GM18499 (cell line): ENCODE data around the gene PCDH1.
"Not testable (repeated sequence)": the region's sequence is repeated elsewhere in the genome, so short reads cannot be mapped to it uniquely, and the experiment has no call there.

ENCODE experiments used
- ATAC-seq: cut with Tn5 transposase; IDR thresholded peaks from one replicate; pipeline ENCODE4 v1.9.1; 2021; ENCODE audit warnings: moderate number of reproducible peaks; ENCODE audit not compliant: insufficient read depth, unreplicated experiment

PCDH1 gene

GRCh38 chr5:141878186-141878710 is at the start of gene PCDH1:
TSS of gene PCDH1 (minus strand) at chr5:141878410. CDS start at chr5:141878262, 148 bp downstream.
- no peak for ATAC-seq

DNA sequence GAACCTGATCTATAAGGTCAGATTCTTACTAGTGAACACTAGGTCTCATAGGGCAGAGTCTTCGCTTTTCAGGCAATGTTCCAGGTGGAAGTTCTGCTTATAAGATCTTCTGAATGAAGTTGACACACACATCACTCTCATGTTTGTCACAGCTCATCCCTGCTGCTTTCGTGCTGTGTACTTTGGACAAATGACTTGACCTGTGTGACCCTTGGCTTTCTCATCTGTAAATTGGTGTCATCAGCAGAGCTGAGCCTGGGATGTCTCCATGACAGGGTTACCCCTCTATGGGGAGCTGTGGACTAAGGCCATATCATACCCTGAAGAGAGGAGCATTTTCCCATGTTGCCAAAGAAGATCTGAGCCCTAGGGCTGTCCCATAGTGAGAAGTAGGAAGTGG is 48.2 kb upstream of the PCDH1 start:
- no peak for ATAC-seq

DNA sequence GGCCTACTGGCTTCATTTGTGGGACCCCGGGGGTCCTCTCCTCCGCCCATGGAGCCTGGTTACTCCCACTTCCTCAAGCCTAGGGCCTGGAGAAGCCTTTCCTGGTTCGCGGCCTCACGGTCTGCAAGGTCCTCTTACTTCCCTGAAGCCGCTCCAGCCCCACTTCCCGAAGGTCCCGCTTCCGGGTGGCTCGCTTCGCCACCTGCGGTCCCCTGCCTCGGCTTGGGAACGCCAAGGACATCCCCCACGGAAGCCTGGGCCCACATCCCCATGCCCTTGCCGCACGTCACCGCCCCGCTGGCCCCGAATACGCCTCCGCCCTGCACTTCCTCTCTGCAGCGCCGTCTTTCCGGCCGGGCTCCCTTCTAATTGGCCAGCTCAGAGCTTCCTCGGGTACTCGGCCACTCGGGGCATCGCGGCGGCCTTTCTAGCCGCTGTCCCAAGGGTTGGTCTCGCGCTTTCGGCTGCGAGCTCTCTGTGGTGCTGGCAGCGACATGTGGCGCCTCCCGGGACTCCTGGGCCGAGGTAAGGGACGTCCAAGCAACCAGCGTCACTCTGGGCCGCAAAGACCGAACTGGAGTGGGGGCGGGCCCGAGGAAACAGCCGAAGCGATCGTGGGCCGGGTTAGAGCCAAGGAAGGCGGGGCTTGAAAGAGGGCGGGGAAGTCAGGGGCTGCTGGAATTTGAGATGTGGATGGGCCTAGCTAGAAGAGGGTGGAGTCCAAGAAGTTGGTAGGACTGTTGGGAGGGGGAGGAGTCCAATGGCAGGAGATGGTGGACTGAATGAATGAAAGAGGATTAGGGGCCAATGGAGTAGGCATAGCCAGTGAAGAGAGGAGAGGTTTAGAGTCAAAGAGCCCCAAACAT is 45.5 kb upstream of the PCDH1 start, which contains the start of gene DELE1:
TSS of gene DELE1 (plus strand) at position 424 of the 866 bp plus-strand sequence. CDS start at position 495, 71 bp downstream.
- ATAC-seq = peak; percentile 89

DNA sequence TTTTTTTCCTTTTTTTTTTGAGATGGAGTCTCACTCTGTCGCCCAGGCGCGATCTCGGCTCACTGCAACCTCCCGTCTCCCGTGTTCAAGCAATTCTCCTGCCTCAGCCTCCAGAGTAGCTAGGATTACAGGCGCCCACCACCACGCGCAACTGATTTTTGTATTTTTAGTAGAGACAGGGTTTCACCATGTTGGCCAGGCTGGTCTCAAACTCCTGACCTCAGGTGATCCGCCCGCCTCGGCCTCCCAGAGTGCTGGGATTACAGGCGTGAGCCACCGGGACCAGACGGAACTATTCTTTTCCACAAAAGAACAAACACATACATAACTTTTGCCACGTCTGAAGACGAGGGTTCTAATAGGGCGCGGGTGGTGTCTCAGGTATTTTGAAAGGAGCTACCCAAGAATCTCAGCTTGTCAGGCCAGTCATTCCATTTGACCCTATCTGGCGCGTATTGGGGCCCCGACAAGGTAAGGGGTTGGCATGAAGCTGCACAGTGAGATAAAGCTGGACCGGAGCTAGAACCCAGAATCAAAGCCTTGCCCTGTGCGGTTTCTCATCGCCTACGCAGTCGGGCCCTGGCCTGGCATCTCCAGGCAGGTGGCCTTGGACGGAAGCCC is 44.7 kb upstream of the PCDH1 start:
- ATAC-seq = not testable (repeated sequence)

DNA sequence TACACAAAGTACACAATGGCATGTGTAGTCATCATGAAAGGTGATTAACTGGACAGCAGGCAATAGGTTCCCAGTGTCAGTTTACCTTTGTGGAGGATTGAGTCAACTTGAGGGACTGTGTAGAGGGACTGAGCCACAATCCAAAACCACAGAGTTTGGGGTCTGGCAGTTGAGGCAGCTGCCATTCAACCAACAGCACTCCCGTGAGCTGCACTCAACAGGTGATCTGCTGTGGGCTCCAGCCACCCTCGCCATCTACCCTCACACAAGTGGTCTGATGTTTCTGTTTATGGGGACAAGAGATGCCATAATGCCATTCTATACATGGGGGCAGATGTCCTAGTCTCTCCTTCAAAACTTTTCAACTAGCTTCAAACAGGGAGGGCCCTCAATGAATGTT is 42.6 kb upstream of the PCDH1 start:
- no peak for ATAC-seq

DNA sequence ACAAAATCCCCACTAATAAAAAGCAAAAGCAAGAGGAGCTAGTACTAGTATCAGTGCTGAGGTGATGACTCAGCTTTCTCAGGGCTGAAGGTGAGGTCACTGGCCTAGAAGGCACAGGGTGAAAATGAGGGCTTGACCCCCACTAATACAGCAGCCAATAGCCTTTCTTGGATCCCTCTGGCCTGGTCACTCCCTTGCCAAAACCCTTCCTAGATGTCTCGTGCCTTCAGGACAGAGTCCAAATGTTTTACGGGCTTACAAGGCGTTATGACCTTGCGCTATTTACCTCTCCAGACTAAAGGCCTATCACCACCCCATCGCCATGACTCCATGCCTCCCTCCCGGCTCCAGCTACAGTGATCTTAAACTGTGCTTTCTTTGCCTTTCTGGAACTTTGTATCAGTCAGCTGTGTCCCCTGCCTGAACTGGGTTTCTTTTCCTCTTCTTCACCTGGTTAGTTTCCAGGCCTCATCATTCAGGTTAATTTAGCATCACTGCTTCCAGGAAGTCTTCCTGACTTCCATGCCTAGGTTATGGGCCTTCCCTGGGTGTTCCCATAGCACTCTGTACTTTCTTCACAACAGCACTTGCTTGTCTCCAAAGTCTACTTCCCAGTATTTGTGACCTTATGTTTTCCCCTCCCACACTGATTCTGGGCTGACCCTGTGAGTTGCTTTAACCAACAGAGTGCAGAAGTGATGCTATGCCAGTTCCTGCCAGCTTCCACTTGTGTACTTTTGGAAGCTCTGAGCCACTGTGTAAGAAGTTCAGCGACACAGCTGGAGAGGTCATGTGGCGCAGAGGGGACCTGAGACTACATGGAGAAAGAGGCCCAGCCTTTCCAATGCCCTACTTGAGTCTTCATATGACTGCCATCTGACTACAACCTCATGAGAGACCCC is 41.3 kb upstream of the PCDH1 start:
- no peak for ATAC-seq

DNA sequence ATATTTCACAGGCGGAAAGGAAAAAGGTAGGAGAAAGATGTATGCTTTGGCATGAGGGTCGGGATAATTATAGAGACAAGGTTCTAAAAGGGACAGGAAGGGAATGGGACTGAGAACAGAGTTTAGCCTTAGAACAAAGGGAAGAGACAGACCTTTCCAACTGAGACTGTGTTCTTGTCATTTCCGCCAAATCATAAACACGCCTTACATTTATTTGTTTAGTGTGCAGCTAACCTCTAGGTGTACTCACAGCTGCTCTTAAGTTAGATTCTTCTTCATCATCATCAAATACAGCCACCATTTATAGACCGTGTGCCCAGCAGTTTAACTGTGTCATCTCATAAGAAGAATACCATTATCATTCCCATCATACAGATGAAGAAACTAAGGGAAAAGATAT is 39.5 kb upstream of the PCDH1 start:
- no peak for ATAC-seq

GRCh38 chr5:141916522-141916921 is 38.3 kb upstream of the PCDH1 start:
- ATAC-seq = no peak

DNA sequence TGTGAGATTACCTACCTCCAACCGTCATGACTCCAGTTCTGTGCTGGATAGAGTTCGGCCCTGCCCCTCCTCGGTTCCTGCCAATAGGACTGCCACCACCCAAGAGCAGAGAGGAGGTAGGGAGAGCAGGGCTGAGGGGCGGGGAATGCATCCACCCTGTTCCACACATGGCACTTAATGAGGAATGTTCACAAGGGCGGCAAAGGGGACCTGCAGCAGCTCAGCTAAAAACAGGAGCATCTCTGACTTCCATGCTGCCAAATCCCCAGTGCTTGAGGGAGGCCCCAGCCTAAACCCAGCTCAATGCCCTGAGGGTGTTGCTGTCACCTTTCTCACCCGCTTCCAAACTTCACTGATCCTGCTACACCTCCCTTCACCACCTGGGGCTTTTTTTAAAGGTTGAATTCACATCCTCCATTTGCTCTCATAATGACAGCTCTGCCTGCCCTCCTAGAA is 37.7 kb upstream of the PCDH1 start:
- no peak for ATAC-seq

DNA sequence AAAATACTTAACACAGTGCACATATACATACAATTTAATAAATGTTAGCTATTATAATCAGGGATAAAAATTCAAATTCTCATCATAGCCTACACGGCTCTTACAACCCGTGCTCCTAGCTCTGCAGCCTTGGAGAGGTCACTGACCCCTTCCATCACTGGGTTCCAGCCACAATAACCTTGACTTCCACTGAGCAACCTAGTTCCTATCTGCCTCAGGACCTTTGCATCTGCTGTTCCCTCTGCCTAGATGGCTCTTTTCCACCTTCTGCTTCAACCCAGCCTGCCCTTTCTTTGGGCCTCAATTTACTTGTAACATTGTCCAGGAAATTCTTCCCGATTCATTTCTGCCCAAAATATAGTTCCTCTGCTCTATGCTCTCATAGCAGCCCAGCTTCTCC is 36.6 kb upstream of the PCDH1 start:
- no peak for ATAC-seq

DNA sequence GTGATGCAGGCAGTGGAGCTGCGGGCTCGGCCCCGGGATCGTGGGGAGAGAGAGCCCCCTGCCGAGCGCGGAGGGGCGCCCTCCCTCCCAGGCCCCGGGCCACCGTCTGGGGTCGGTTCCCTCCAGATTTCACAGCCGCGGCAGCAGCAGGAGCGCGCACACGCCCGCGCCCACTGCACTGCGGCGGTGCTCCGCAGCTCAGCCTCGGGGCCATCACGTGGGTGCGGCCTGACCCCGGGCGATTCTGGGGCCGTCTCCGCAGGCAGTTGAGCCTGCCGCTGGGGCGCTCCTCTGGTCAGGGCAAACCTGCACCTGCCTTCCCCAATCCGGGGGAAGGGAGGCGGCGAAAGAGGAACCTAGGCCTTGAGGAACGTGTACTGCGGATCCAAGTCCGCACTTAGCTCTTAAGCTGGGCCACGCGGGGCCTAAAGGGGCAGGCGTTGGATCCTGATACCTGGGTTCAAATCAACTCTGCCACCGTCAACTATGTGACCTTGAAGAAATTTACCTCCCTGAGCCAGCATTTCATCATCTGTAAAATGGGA is 36.1 kb upstream of the PCDH1 start:
- ATAC-seq = no peak

GRCh38 chr5:141913560-141914198 is 35.5 kb upstream of the PCDH1 start:
- no peak for ATAC-seq

DNA sequence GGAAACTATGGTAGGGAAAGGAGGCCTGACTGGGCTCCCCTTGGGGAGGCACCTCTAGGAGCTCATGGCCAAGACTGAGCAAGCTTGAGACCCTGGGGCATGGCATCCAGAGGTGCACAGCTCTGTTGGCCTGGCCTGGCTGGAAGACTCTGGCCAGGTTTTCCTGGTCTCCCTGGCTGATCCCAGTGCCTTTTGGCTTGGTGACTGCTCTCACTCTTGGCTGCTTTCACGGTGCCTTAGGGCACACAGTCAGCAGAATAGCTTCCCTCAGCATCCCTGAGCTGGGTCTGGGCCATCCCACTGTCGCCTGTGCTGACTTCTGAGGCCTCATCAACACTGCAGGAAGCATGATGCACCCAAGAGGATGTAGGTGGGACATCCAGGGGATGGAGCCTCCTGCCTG is 32.1 kb upstream of the PCDH1 start:
- no peak for ATAC-seq

GRCh38 chr5:141909212-141909611 is 31.0 kb upstream of the PCDH1 start:
- no peak for ATAC-seq

GRCh38 chr5:141908796-141909195 is 30.6 kb upstream of the PCDH1 start:
- no peak for ATAC-seq

GRCh38 chr5:141906972-141907371 is 28.8 kb upstream of the PCDH1 start:
- ATAC-seq = no peak

DNA sequence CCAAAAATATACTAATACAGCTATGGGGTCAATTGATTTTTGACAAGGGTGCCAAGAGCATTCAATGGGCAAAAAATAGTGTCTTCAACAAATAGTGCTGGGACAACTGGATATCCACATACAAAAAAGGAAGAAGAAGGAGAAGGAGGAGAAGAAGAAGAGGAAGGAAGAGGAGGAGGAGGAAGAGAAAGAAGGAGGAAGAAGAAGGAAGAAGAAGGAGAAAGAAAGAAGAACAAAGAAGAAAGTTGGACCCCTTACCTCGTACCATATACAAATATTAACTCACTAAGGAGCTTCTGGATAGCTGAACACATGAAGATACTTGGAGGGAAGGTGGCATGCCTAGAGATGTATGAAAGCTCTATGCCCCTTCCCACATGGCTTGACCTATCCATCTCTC is 28.3 kb upstream of the PCDH1 start:
- no peak for ATAC-seq

DNA sequence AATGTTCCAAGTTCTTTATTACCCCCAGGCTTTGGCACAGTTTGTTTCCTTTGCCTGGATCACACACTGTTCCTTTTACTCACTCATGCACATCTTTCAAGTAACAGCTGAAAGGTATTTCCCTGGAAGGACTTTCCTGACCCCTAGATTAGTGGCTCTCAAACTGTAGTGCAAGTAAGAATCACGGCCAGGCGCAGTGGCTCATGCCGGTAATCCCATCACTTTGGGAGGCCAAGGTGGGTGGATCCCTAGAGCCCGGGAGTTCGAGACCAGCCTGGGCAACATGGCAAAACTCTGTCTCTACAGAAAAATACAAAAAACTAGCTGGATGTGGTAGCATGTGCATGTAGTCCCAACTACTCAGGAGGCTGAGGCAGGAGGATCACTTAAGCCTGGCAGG is 26.3 kb upstream of the PCDH1 start:
- no peak for ATAC-seq

- no peak for ATAC-seq
Measured at GRCh38 chr5:141903261-141903660, 25.1 kb upstream of the PCDH1 start.
